ENCODE measurements around the gene RAPGEF2. TPM values are rescaled to one million over a fixed set of nuclear protein-coding genes. Genes with fewer than 3 reads are reported as not detected.

RAPGEF2 gene
- total and polyA plus RNA-seq, 2 donors (not counting 3 experiments of a cell fraction or from before 2014, with no cell fraction given), result 28.7 to 55.2 TPM

DNA sequence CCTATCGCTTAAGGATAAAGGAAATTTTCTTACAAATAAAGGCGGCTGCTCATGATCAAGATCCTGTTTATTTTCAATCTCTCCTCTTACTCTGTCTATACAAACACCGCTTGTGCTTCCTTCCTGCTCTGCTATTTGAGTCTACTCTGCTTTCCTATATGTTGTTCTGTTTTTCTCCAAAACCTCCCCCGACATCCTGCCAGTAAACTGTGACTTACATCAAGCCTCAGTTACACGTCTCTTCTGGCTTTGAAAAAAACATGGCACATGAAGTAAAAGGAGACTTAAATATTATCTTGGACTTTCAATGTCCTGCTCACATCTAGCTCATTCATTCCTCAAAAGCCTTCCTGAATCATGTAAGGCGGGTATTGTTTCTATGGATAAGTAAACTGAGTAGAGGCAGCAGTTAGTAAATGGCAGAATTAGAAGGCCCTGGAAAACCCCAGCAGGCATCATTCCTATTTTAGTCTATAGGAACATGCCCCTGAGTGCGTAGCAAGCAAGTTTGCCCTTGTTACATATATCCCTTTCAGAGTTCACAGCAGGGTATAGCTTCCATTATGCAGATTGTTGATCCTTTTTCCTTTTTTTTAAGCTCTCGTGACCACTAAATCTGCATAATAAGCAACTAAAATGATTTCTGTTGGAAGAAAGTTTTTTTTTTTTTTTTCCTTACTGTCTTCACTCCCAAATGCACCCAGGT is 280.1 kb downstream of the RAPGEF2 start:
- no peaks in the 10 kb centered on the region for H3K9me1 ChIP-seq (replicated peaks; ENCODE audit: control insufficient read depth, extremely low read depth, insufficient read depth, low read length)
- ChIA-PET POLR2A (no interaction called here), CTCF (interaction anchor here (0.9 to 1.2 kb wide), 2 partner anchors 11 to 303 kb away, joined by 3 read pairs; no protein-coding TSS in a partner anchor)
- dilution Hi-C loops (cut with MboI; ENCODE audit: extremely low pct_ligation_motif_present, low sequenced_read_pairs), result no loop called here
- BruUV-seq (replicated peaks), result no TSS peak
- H4K20me1 ChIP-seq (replicated peaks; ENCODE audit: control insufficient read depth, extremely low read depth, insufficient read depth, low read length), result no peaks in the 10 kb centered on the region
- no peaks in the 10 kb centered on the region for H3K79me2 ChIP-seq (ENCODE audit: control insufficient read depth, insufficient read depth, low read length)
- intact Hi-C loops (cut with micrococcal nuclease), result loop anchor here (5.0 kb wide), 1 partner anchor 181 kb away; no protein-coding TSS in a partner anchor
- peak overlapping the region; percentile 70 for H3K4me2 ChIP-seq (ENCODE audit: insufficient read depth, low read length)
- FAIRE-seq, result peak; percentile 18
- H3K9me3 ChIP-seq (replicated peaks; ENCODE audit: control insufficient read depth, insufficient read depth, low read length), result no peaks in the 10 kb centered on the region
- peak; percentile 73 for DNase-seq (ENCODE audit: low read depth, low spot score)
- no peaks in the 10 kb centered on the region for H3K36me3 ChIP-seq (ENCODE audit: control insufficient read depth in 2 of 2, extremely low read depth in 1 of 2, insufficient read depth in 2 of 2, low read length in 2 of 2)
- H3K9ac ChIP-seq (replicated peaks; ENCODE audit: extremely low read depth, insufficient read depth, low read length), result peak overlapping the region; percentile 29
- TF ChIP-seq, protein P1, sequence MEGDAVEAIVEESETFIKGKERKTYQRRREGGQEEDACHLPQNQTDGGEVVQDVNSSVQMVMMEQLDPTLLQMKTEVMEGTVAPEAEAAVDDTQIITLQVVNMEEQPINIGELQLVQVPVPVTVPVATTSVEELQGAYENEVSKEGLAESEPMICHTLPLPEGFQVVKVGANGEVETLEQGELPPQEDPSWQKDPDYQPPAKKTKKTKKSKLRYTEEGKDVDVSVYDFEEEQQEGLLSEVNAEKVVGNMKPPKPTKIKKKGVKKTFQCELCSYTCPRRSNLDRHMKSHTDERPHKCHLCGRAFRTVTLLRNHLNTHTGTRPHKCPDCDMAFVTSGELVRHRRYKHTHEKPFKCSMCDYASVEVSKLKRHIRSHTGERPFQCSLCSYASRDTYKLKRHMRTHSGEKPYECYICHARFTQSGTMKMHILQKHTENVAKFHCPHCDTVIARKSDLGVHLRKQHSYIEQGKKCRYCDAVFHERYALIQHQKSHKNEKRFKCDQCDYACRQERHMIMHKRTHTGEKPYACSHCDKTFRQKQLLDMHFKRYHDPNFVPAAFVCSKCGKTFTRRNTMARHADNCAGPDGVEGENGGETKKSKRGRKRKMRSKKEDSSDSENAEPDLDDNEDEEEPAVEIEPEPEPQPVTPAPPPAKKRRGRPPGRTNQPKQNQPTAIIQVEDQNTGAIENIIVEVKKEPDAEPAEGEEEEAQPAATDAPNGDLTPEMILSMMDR (IDR thresholded peaks at IDR 0.05; ENCODE audit: extremely low read depth in 1 of 2, insufficient read depth in 1 of 2, low read depth in 1 of 2, low read length in 2 of 2), result no peak
- TF ChIP-seq EZH2 (IDR thresholded peaks at IDR 0.05; ENCODE audit: borderline replicate concordance, low read depth, low read length, severe bottlenecking) (no peak), POLR2AphosphoS5 (IDR thresholded peaks at IDR 0.05; ENCODE audit: insufficient read depth, low read depth, low read length) (no peak), JUN (IDR thresholded peaks at IDR 0.05; ENCODE audit: borderline replicate concordance, insufficient read depth, insufficient read length, low read depth) (no peak), POLR2A (IDR thresholded peaks at IDR 0.05; ENCODE audit: low read depth, low read length) (no peak), FOS (IDR thresholded peaks at IDR 0.05; ENCODE audit: borderline replicate concordance, insufficient read depth, low read length) (no peak), GATA2 (IDR thresholded peaks at IDR 0.05; ENCODE audit: insufficient read depth, insufficient read length, low read depth, low read length) (no peak), MYC (IDR thresholded peaks at IDR 0.05; ENCODE audit: low read depth, low read length) (no peak)
- TF ChIP-seq, protein P2, sequence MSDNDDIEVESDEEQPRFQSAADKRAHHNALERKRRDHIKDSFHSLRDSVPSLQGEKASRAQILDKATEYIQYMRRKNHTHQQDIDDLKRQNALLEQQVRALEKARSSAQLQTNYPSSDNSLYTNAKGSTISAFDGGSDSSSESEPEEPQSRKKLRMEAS (IDR thresholded peaks at IDR 0.05; ENCODE audit: insufficient read depth, insufficient read length), result no peak
- peak overlapping the region in 1 of 3 experiments; percentile 30 for H3K4me3 ChIP-seq (replicated peaks in 1 of 3; ENCODE audit: insufficient read depth in 1 of 3, low read depth in 1 of 3, low read length in 3 of 3)
- peaks cover 16% of the 10 kb centered on the region for H3K4me1 ChIP-seq (ENCODE audit: control insufficient read depth, extremely low read depth, insufficient read depth, low read length)
- H3K27me3 ChIP-seq (ENCODE audit: control insufficient read depth in 2 of 2, insufficient read depth in 2 of 2, low read length in 2 of 2), result no peaks in the 10 kb centered on the region
- H3K27ac ChIP-seq (ENCODE audit: insufficient read depth, low read depth, low read length), result peak overlapping the region; percentile 68
- H2AFZ ChIP-seq (ENCODE audit: low read depth, low read length), result peak overlapping the region; percentile 95
